K562 (cell line): Measurements from ENCODE around the gene ADI1. TPM values are rescaled to one million over a fixed set of nuclear protein-coding genes. Genes with fewer than 3 reads are reported as not detected.
A peak's percentile ranks its signal among the peaks of the same experiment; 100 is the strongest.

ENCODE experiments used
- ATAC-seq: fragments of 200-7000 bp; cut with Tn5 transposase; 3 replicates; pipeline ENCODE4 v1.9.1; 2020; ENCODE audit warnings: moderate library complexity
- BruUV-seq: library from RNA; stranded (reverse); fragments of 400-500 nt; replicated peaks from 2 replicates; lab custom pipeline; 2021; lab: Mats Ljungman, UMichigan
- CTCF ChIA-PET: fragments of 300-600 bp; formaldehyde crosslinking; extraction: SDS; loops from one replicate; lab custom pipeline; 2021; ENCODE audit warnings: low intra/inter-chr PET ratio; lab: Yijun Ruan, JAX
- POLR2A ChIA-PET: fragments of 300-600, 350-650 bp; sonication (Branson Sonifier 250); formaldehyde crosslinking; extraction: SDS; loops from one replicate; lab custom pipeline; 2021; ENCODE audit warnings: antibody characterized with exemption, inconsistent platforms; lab: Yijun Ruan, JAX
- DNase-seq, 4 experiments: peaks; one replicate each; pipeline versions ENCODE4 v3.0.0 to v3.0.0-alpha.2; 2011 to 2018; ENCODE audit warnings: low spot score in 3 of 4, mixed read lengths in 3 of 4; ENCODE audit errors: extremely low read depth in 1 of 4
- FAIRE-seq: peaks from 2 replicates; lab custom pipeline; 2011; peaks lifted over from hg19 to GRCh38; lab: Jason Lieb, UNC
- H2AFZ ChIP-seq: 2 replicates; pipeline ENCODE4 v1.6.0; 2011; ENCODE audit warnings: low read depth, low read length, control low read depth, inconsistent platforms
- H3K27ac ChIP-seq: fragments of 200-600 bp; 3 replicates; pipeline ENCODE4 v1.8.0; 2011; ENCODE audit warnings: low read depth, mild to moderate bottlenecking, control low read depth, inconsistent platforms, low read length, moderate library complexity, mixed read lengths; ENCODE audit errors: extremely low read depth
- H3K27me3 ChIP-seq, 2 experiments: fragments of 300-600 bp in 1 of 2; 2 replicates in 1 of 2; 3 replicates in 1 of 2; pipeline versions ENCODE4 v1.6.0 to v1.8.0; 2011; ENCODE audit warnings: inconsistent platforms in 2 of 2, low read length in 2 of 2, mild to moderate bottlenecking in 1 of 2, mixed read lengths in 1 of 2, moderate library complexity in 1 of 2; ENCODE audit not compliant: control insufficient read depth in 2 of 2, insufficient read depth in 2 of 2
- H3K36me3 ChIP-seq: fragments of 300-600 bp; 3 replicates; pipeline ENCODE4 v1.8.0; 2011; ENCODE audit warnings: mild to moderate bottlenecking, low read length, inconsistent platforms; ENCODE audit not compliant: control insufficient read depth, insufficient read depth
- H3K4me1 ChIP-seq, 2 experiments: fragments of 200-600 bp in 1 of 2; replicated peaks in 1 of 2; 2 replicates in 1 of 2; 3 replicates in 1 of 2; pipeline versions ENCODE4 v1.5.1 to v1.8.0; 2011; ENCODE audit warnings: inconsistent platforms in 2 of 2, low read length in 2 of 2, mild to moderate bottlenecking in 1 of 2, mixed read lengths in 1 of 2, moderate library complexity in 1 of 2; ENCODE audit not compliant: control insufficient read depth in 2 of 2, insufficient read depth in 2 of 2
- H3K4me2 ChIP-seq: 2 replicates; pipeline ENCODE4 v1.6.1; 2011; ENCODE audit warnings: low read length, control low read depth, inconsistent platforms, mixed read lengths; ENCODE audit not compliant: insufficient read depth
- H3K4me3 ChIP-seq: fragments of 200-600 bp; sonication (generic), shearing (Covaris generic); 2 replicates; pipeline ENCODE4 v1.5.1; 2016; ENCODE audit warnings: control low read depth, inconsistent platforms
- H3K79me2 ChIP-seq: fragments of 200-600 bp; 3 replicates; pipeline ENCODE4 v1.8.0; 2011; ENCODE audit warnings: low read length, inconsistent platforms; ENCODE audit not compliant: control insufficient read depth, insufficient read depth
- H3K9ac ChIP-seq, 2 experiments: 2 replicates each; pipeline versions ENCODE4 v1.6.0 to v1.6.1; 2011; ENCODE audit warnings: low read depth in 2 of 2, low read length in 2 of 2, control low read depth in 1 of 2, inconsistent platforms in 1 of 2, mild to moderate bottlenecking in 1 of 2, mixed read lengths in 1 of 2; ENCODE audit not compliant: insufficient read depth in 1 of 2
- H3K9me1 ChIP-seq: one replicate; pipeline ENCODE4 v1.6.0; 2011; ENCODE audit warnings: inconsistent platforms, mild to moderate bottlenecking, low read length, moderate library complexity; ENCODE audit not compliant: control insufficient read depth, insufficient read depth
- H3K9me3 ChIP-seq: replicated peaks from 2 replicates; pipeline ENCODE4 v1.5.1; 2011; ENCODE audit warnings: low read depth, low read length, inconsistent platforms; ENCODE audit not compliant: control insufficient read depth, insufficient read depth
- H4K20me1 ChIP-seq: replicated peaks from 2 replicates; pipeline ENCODE4 v1.6.1; 2011; ENCODE audit warnings: low read length, inconsistent platforms, mixed read lengths; ENCODE audit not compliant: control insufficient read depth, insufficient read depth
- ARID2 ChIP-seq: fragments of 450-650 bp; IDR thresholded peaks from 2 replicates; pipeline ENCODE4 v1.6.1; 2017; ENCODE audit warnings: antibody characterized with exemption, mild to moderate bottlenecking
- MAFF ChIP-seq: IDR thresholded peaks from 2 replicates; pipeline ENCODE4 v1.6.1; 2012; ENCODE audit warnings: low read length, improper control_type of control experiment
- RHOXF2B ChIP-seq: fragments of 250-450 bp; sonication (Bioruptor Pico); conservative IDR thresholded peaks from 2 replicates; pipeline ENCODE4 v1.5.1; 2021
- ZNF143 ChIP-seq: sonication (generic); formaldehyde crosslinking; IDR thresholded peaks from 2 replicates; pipeline ENCODE4 v1.9.0; 2022; ENCODE audit warnings: mild to moderate bottlenecking, missing genetic modification reagents
- ZNF77 ChIP-seq: fragments of 250-450 bp; sonication (Bioruptor Pico); IDR thresholded peaks from 2 replicates; pipeline ENCODE4 v1.5.0; 2020
- WGBS: fragments of 100-300 bp; shearing (Covaris generic); methylation state at CpG from one replicate; pipeline ENCODE4 v1.1.6; 2016; ENCODE audit warnings: low coverage, mixed read lengths; ENCODE audit not compliant: insufficient coverage; ENCODE audit errors: missing lambda C conversion rate; 5-methylcytosine and 5-hydroxymethylcytosine counted together
- in situ Hi-C: fragments of 300-500 bp; cut with MboI; formaldehyde crosslinking; loops from 4 replicates; pipeline ENCODE4 v1.15.0; 2018; ENCODE audit warnings: inconsistent platforms, mixed read lengths
- intact Hi-C: fragments of 100-400 bp; cut with micrococcal nuclease; formaldehyde crosslinking; loops from 2 replicates; pipeline ENCODE4 v1.14.2; 2022
- polyA plus RNA-seq, 8 experiments: library from polyadenylated mRNA; depleted of rRNA in 4 of 8; stranded (reverse) in 5 of 8; unstranded in 3 of 8; fragments of >200 nt; fragmentation: Nextera tagmentation in 2 of 8; fragmentation: Illumina TruSeq in 1 of 8; extraction: Ambion mirVana in 2 of 8; extraction: Trizol in 1 of 8; gene quantifications; 2 replicates each; pipeline versions ENCODE4 v1.2.1 to v1.2.3, GENCODE V29; 2011 to 2014; ENCODE audit warnings: inconsistent platforms in 1 of 8, missing spikeins in 1 of 8
- total RNA-seq, 7 experiments: library from RNA; depleted of rRNA in 6 of 7; stranded (reverse); fragments of >200 nt in 6 of 7; fragmentation: Illumina TruSeq in 2 of 7; extraction: Trizol in 2 of 7; gene quantifications; 2 replicates each; pipeline versions ENCODE4 v1.2.1 to v1.2.3, GENCODE V29; 2011 to 2021; ENCODE audit warnings: low replicate concordance in 1 of 7

The ADI1 gene
- total and polyA plus RNA-seq, 9 of the 15 experiments (the other 6 are each of a cell fraction or from before 2014, with no cell fraction given): 6.1 to 51.0 (median 27.1) TPM

- Histone ChIP-seq H4K20me1 (peaks cover 3% of the 10 kb centered on the region; the same call in 1 of the 2 replicates), H3K4me1 (peaks cover 8 to 39% of the 10 kb centered on the region in 2 experiments; a peak in 4 of 5 replicates), H3K9me1 (peaks cover 5% of the 10 kb centered on the region), H3K27me3 (no peaks in the 10 kb centered on the region), H3K4me2 (no peak overlapping the region), H2AFZ (no peak overlapping the region), H3K4me3 (no peak overlapping the region), H3K27ac (no peak overlapping the region), H3K9ac (peak overlapping the region in 1 of 2 experiments; percentile 28; a peak in 1 of 4 replicates), H3K79me2 (no peaks in the 10 kb centered on the region), H3K9me3 (no peaks in the 10 kb centered on the region), H3K36me3 (peaks cover 43% of the 10 kb centered on the region; the same call in 2 of the 3 replicates)
- intact Hi-C loops: no loop called here
- no peak for FAIRE-seq
- ChIA-PET POLR2A (interaction anchor here (0.5 to 1.2 kb wide), 3 partner anchors 9 to 128 kb away, joined by 3 read pairs; no protein-coding TSS in a partner anchor), CTCF (no interaction called here)
- BruUV-seq: no TSS peak
- DNase-seq: no peak
- in situ Hi-C loops: no loop called here
- TF ChIP-seq ZNF77 (CRISPR knock-in tag): no peak
- TF ChIP-seq ARID2: no peak
- no peak for TF ChIP-seq RHOXF2B (CRISPR knock-in tag)
- no peak for TF ChIP-seq MAFF
- TF ChIP-seq ZNF143 (CRISPR knock-in tag): no peak
- ATAC-seq: no peak
- WGBS: 92% methylated on average over 29 of the region's 38 CpGs
Observed at GRCh38 chr2:3460831-3461800, 58.2 kb downstream of the ADI1 start.
